GM12878 (cell line): ENCODE data around the gene RETREG3. TPM values are rescaled to one million over a fixed set of nuclear protein-coding genes. Genes with fewer than 3 reads are reported as not detected.

Experiments used
- ATAC-seq: fragments of 200-7000 bp; cut with Tn5 transposase; 3 replicates; pipeline ENCODE4 v1.9.1; 2020; ENCODE audit warnings: mild to moderate bottlenecking, moderate library complexity
- BruUV-seq: library from RNA; stranded (reverse); fragments of 400-500 nt; replicated peaks from 2 replicates; lab custom pipeline; 2021; lab: Mats Ljungman, UMichigan
- CTCF ChIA-PET: fragments of 300-600 bp; sonication (Branson Sonifier 250); formaldehyde crosslinking; extraction: SDS; loops from one replicate; lab custom pipeline; 2021; ENCODE audit warnings: inconsistent platforms; lab: Yijun Ruan, JAX
- POLR2A ChIA-PET: fragments of 350-600 bp; formaldehyde crosslinking; extraction: SDS; loops from one replicate; lab custom pipeline; 2021; ENCODE audit warnings: inconsistent platforms; lab: Charles Lee
- RAD21 ChIA-PET: fragments of 300-600 bp; sonication (Branson Sonifier 250); formaldehyde crosslinking; loops from one replicate; lab custom pipeline; 2023; ENCODE audit warnings: antibody characterized with exemption; ENCODE audit not compliant: unreplicated experiment; lab: Charles Lee
- SMC1A ChIA-PET: fragments of 300-600 bp; sonication (Branson Sonifier 250); formaldehyde crosslinking; loops from one replicate; lab custom pipeline; 2023; ENCODE audit not compliant: unreplicated experiment, uncharacterized antibody; lab: Charles Lee
- DNase-seq: peaks from one replicate; pipeline ENCODE4 v3.0.0-alpha.2; 2011; ENCODE audit warnings: low read depth, low spot score
- FAIRE-seq: peaks from 3 replicates; lab custom pipeline; 2011; peaks lifted over from hg19 to GRCh38; lab: Jason Lieb, UNC
- H2AFZ ChIP-seq: 2 replicates; pipeline ENCODE4 v1.6.0; 2011; ENCODE audit warnings: low read depth, low read length, control low read depth; ENCODE audit not compliant: control insufficient read depth
- H3K27ac ChIP-seq: 2 replicates; pipeline ENCODE4 v1.5.1; 2011; ENCODE audit warnings: control low read depth; ENCODE audit not compliant: control insufficient read depth, insufficient read depth
- H3K27me3 ChIP-seq, 2 experiments: replicated peaks in 1 of 2; 2 replicates each; pipeline versions ENCODE4 v1.6.0 to v1.6.1; 2011; ENCODE audit warnings: low read length in 1 of 2; ENCODE audit not compliant: control insufficient read depth in 2 of 2, insufficient read depth in 2 of 2
- H3K36me3 ChIP-seq, 2 experiments: 2 replicates each; pipeline ENCODE4 v1.5.1; 2011; ENCODE audit warnings: low read length in 1 of 2; ENCODE audit not compliant: control insufficient read depth in 2 of 2, insufficient read depth in 2 of 2
- H3K4me1 ChIP-seq: 2 replicates; pipeline ENCODE4 v1.6.1; 2011; ENCODE audit warnings: mild to moderate bottlenecking, low read length, moderate library complexity, mixed read lengths; ENCODE audit not compliant: control insufficient read depth, insufficient read depth
- H3K4me2 ChIP-seq: 2 replicates; pipeline ENCODE4 v1.6.0; 2011; ENCODE audit warnings: control low read depth; ENCODE audit not compliant: control insufficient read depth, insufficient read depth
- H3K4me3 ChIP-seq: fragments of 200-600 bp; sonication (generic); 2 replicates; pipeline ENCODE4 v1.5.1; 2016
- H3K79me2 ChIP-seq: 2 replicates; pipeline ENCODE4 v1.6.0; 2011; ENCODE audit warnings: low read length; ENCODE audit not compliant: control insufficient read depth, insufficient read depth
- H3K9ac ChIP-seq: 2 replicates; pipeline ENCODE4 v1.8.0; 2011; ENCODE audit warnings: low read length, control low read depth, mixed read lengths; ENCODE audit not compliant: control insufficient read depth, insufficient read depth
- H3K9me3 ChIP-seq: replicated peaks from 3 replicates; pipeline ENCODE4 v1.5.1; 2011; ENCODE audit warnings: mild to moderate bottlenecking, low read length; ENCODE audit not compliant: control insufficient read depth, insufficient read depth
- H4K20me1 ChIP-seq: 2 replicates; pipeline ENCODE4 v1.6.0; 2011; ENCODE audit not compliant: control insufficient read depth, insufficient read depth
- BACH1 ChIP-seq: fragments of 450-650 bp; IDR thresholded peaks from 2 replicates; pipeline ENCODE4 v1.6.1; 2017; ENCODE audit warnings: mild to moderate bottlenecking, borderline replicate concordance
- MTA3 ChIP-seq: IDR thresholded peaks from 2 replicates; pipeline ENCODE4 v1.6.1; 2012; ENCODE audit warnings: low read length, inconsistent platforms, borderline replicate concordance
- NR2C2 ChIP-seq: IDR thresholded peaks from 2 replicates; pipeline ENCODE4 v1.6.1; 2011; ENCODE audit warnings: borderline replicate concordance, low read depth; ENCODE audit not compliant: control insufficient read depth, insufficient read length
- RB1 ChIP-seq: fragments of 450-650 bp; formaldehyde crosslinking; IDR thresholded peaks from 2 replicates; pipeline ENCODE4 v1.6.1; 2017; ENCODE audit warnings: mild to moderate bottlenecking, borderline replicate concordance
- SMAD5 ChIP-seq: IDR thresholded peaks from 2 replicates; pipeline ENCODE4 v1.6.1; 2016; ENCODE audit warnings: antibody characterized with exemption, low read depth
- SP1 ChIP-seq: IDR thresholded peaks from one replicate; pipeline ENCODE4 v1.6.1; 2011; ENCODE audit warnings: low read depth, low read length
- USF2 ChIP-seq: IDR thresholded peaks from 2 replicates; pipeline ENCODE4 v1.6.1; 2011; ENCODE audit warnings: low read depth, low read length, improper control_type of control experiment, borderline replicate concordance
- ZZZ3 ChIP-seq: IDR thresholded peaks from 2 replicates; pipeline ENCODE4 v1.6.1; 2011; ENCODE audit warnings: low read depth; ENCODE audit not compliant: control insufficient read depth, insufficient read length
- WGBS: methylation state at CpG from one replicate; pipeline ENCODE4 v1.1.6; 2016; ENCODE audit warnings: low lambda C conversion rate; ENCODE audit not compliant: insufficient replicate concordance, insufficient coverage; ENCODE audit errors: missing lambda C conversion rate; 5-methylcytosine and 5-hydroxymethylcytosine counted together
- in situ Hi-C: fragments of 300-500 bp; cut with MboI; formaldehyde crosslinking; loops from 9 replicates; pipeline ENCODE4 v1.14.3; 2018; ENCODE audit warnings: mixed read lengths
- intact Hi-C: fragments of 100-400 bp; cut with micrococcal nuclease; formaldehyde crosslinking; loops from one replicate; pipeline ENCODE4 v1.14.2; 2022; ENCODE audit not compliant: unreplicated experiment
- polyA plus RNA-seq, 11 experiments: library from polyadenylated mRNA; depleted of rRNA in 4 of 11; unstranded in 6 of 11; stranded (reverse) in 5 of 11; fragments of >200 nt; fragmentation: Nextera tagmentation in 4 of 11; fragmentation: Illumina TruSeq in 1 of 11; extraction: Ambion mirVana in 4 of 11; extraction: Trizol in 1 of 11; gene quantifications; 1 replicate in 1 of 11; 2 replicates in 10 of 11; pipeline versions ENCODE4 v1.2.1 to v1.2.3, GENCODE V29; 2011 to 2016; ENCODE audit warnings: inconsistent platforms in 2 of 11, missing spikeins in 2 of 11, low read depth in 1 of 11
- total RNA-seq, 4 experiments: library from RNA; depleted of rRNA in 3 of 4; stranded (reverse); fragments of >200 nt in 3 of 4; fragmentation: Illumina TruSeq in 1 of 4; extraction: Trizol in 1 of 4; gene quantifications; 2 replicates each; pipeline versions ENCODE4 v1.2.1 to v1.2.3, GENCODE V29; 2013 to 2021
- TF ChIP-seq, protein P1 (sequence below): IDR thresholded peaks from 2 replicates; pipeline ENCODE4 v1.6.1; 2011; ENCODE audit warnings: mild to moderate bottlenecking, low read depth, low read length, moderate library complexity; ENCODE audit not compliant: insufficient replicate concordance
- TF ChIP-seq, protein P2 (sequence below): IDR thresholded peaks from 2 replicates; pipeline ENCODE4 v1.6.1; 2012; ENCODE audit warnings: low read depth, low read length, improper control_type of control experiment
- TF ChIP-seq, protein P3 (sequence below): fragments of 450-650 bp; IDR thresholded peaks from 2 replicates; pipeline ENCODE4 v1.6.1; 2017; ENCODE audit warnings: mild to moderate bottlenecking, moderate library complexity
- TF ChIP-seq, protein P4 (sequence below): IDR thresholded peaks from 2 replicates; pipeline ENCODE4 v1.6.1; 2012; ENCODE audit warnings: mild to moderate bottlenecking, low read depth, low read length

The RETREG3 gene
- total and polyA plus RNA-seq, 10 of the 15 experiments (the other 5 are each of a cell fraction or from before 2014, with no cell fraction given) = 7.0 to 50.6 (median 27.3) TPM

GRCh38 chr17:42607769-42608168 lies 1.4 kb downstream of the RETREG3 start:
- ChIA-PET POLR2A (interaction anchor here (0.5 to 6.9 kb wide), 18 partner anchors 9 to 930 kb away, joined by 3 to 93 read pairs (median 4); partner anchors contain the start of genes CCR10, PLEKHH3, PSMC3IP and TUBG2), RAD21 (interaction anchor here (0.6 to 6.8 kb wide), 11 partner anchors 11 to 161 kb away, joined by 3 to 57 read pairs (median 6); partner anchors contain the start of genes CCR10, PLEKHH3 and PSMC3IP), SMC1A (interaction anchor here (0.6 to 7.1 kb wide), 12 partner anchors 10 to 1421 kb away, joined by 3 to 96 read pairs (median 6); partner anchors contain the start of genes CCR10, PLEKHH3, PSMC3IP and TUBG2), CTCF (interaction anchor here (0.6 to 3.5 kb wide), 12 partner anchors 11 to 675 kb away, joined by 3 to 49 read pairs (median 6); partner anchors contain the start of genes BECN1, CCR10, CNTNAP1 and NAGLU)
- H2AFZ ChIP-seq = no peak overlapping the region
- BruUV-seq = no TSS peak
- no peaks in the 10 kb centered on the region for H3K9me3 ChIP-seq
- H3K36me3 ChIP-seq = peaks cover 3 to 10% of the 10 kb centered on the region in 2 experiments; a peak in 3 of 4 replicates
- FAIRE-seq (no peak), DNase-seq (no peak), ATAC-seq (no peak)
- 45% methylated on average over 3 of the region's 3 CpGs for WGBS
- H3K79me2 ChIP-seq = peaks cover 73% of the 10 kb centered on the region
- in situ Hi-C loops = loop anchor here (25.0 kb wide), 1 partner anchor 605 kb away; the partner anchor contains the start of gene TMEM106A
- no peaks in the 10 kb centered on the region for H4K20me1 ChIP-seq
- H3K27ac ChIP-seq = peak overlapping the region; percentile 90; the same call in 1 of the 2 replicates
- H3K4me1 ChIP-seq = peaks cover 4% of the 10 kb centered on the region
- H3K27me3 ChIP-seq = no peaks in the 10 kb centered on the region
- peak overlapping the region; percentile 87 for H3K4me2 ChIP-seq
- intact Hi-C loops = loop anchor here (2.0 kb wide), 1 partner anchor 29 kb away; no protein-coding TSS in a partner anchor
- H3K4me3 ChIP-seq = peak overlapping the region; percentile 89
- peak overlapping the region; percentile 86 for H3K9ac ChIP-seq
- TF ChIP-seq, protein P1, sequence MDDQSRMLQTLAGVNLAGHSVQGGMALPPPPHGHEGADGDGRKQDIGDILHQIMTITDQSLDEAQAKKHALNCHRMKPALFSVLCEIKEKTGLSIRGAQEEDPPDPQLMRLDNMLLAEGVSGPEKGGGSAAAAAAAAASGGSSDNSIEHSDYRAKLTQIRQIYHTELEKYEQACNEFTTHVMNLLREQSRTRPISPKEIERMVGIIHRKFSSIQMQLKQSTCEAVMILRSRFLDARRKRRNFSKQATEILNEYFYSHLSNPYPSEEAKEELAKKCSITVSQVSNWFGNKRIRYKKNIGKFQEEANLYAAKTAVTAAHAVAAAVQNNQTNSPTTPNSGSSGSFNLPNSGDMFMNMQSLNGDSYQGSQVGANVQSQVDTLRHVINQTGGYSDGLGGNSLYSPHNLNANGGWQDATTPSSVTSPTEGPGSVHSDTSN = no peak
- TF ChIP-seq USF2 = no peak
- no peak for TF ChIP-seq SP1
- TF ChIP-seq ZZZ3 = no peak
- TF ChIP-seq, protein P2, sequence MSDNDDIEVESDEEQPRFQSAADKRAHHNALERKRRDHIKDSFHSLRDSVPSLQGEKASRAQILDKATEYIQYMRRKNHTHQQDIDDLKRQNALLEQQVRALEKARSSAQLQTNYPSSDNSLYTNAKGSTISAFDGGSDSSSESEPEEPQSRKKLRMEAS = no peak
- TF ChIP-seq, protein P3, sequence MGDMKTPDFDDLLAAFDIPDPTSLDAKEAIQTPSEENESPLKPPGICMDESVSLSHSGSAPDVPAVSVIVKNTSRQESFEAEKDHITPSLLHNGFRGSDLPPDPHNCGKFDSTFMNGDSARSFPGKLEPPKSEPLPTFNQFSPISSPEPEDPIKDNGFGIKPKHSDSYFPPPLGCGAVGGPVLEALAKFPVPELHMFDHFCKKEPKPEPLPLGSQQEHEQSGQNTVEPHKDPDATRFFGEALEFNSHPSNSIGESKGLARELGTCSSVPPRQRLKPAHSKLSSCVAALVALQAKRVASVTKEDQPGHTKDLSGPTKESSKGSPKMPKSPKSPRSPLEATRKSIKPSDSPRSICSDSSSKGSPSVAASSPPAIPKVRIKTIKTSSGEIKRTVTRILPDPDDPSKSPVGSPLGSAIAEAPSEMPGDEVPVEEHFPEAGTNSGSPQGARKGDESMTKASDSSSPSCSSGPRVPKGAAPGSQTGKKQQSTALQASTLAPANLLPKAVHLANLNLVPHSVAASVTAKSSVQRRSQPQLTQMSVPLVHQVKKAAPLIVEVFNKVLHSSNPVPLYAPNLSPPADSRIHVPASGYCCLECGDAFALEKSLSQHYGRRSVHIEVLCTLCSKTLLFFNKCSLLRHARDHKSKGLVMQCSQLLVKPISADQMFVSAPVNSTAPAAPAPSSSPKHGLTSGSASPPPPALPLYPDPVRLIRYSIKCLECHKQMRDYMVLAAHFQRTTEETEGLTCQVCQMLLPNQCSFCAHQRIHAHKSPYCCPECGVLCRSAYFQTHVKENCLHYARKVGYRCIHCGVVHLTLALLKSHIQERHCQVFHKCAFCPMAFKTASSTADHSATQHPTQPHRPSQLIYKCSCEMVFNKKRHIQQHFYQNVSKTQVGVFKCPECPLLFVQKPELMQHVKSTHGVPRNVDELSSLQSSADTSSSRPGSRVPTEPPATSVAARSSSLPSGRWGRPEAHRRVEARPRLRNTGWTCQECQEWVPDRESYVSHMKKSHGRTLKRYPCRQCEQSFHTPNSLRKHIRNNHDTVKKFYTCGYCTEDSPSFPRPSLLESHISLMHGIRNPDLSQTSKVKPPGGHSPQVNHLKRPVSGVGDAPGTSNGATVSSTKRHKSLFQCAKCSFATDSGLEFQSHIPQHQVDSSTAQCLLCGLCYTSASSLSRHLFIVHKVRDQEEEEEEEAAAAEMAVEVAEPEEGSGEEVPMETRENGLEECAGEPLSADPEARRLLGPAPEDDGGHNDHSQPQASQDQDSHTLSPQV = no peak
- TF ChIP-seq, protein P4, sequence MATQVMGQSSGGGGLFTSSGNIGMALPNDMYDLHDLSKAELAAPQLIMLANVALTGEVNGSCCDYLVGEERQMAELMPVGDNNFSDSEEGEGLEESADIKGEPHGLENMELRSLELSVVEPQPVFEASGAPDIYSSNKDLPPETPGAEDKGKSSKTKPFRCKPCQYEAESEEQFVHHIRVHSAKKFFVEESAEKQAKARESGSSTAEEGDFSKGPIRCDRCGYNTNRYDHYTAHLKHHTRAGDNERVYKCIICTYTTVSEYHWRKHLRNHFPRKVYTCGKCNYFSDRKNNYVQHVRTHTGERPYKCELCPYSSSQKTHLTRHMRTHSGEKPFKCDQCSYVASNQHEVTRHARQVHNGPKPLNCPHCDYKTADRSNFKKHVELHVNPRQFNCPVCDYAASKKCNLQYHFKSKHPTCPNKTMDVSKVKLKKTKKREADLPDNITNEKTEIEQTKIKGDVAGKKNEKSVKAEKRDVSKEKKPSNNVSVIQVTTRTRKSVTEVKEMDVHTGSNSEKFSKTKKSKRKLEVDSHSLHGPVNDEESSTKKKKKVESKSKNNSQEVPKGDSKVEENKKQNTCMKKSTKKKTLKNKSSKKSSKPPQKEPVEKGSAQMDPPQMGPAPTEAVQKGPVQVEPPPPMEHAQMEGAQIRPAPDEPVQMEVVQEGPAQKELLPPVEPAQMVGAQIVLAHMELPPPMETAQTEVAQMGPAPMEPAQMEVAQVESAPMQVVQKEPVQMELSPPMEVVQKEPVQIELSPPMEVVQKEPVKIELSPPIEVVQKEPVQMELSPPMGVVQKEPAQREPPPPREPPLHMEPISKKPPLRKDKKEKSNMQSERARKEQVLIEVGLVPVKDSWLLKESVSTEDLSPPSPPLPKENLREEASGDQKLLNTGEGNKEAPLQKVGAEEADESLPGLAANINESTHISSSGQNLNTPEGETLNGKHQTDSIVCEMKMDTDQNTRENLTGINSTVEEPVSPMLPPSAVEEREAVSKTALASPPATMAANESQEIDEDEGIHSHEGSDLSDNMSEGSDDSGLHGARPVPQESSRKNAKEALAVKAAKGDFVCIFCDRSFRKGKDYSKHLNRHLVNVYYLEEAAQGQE = no peak
- no peak for TF ChIP-seq NR2C2
- no peak for TF ChIP-seq SMAD5
- no peak for TF ChIP-seq RB1
- TF ChIP-seq MTA3 = no peak
- no peak for TF ChIP-seq BACH1
